ENCODE data around the gene ABCA10. TPM values are rescaled to one million over a fixed set of nuclear protein-coding genes. Genes with fewer than 3 reads are reported as not detected.

Gene ABCA10
- total RNA-seq, 1 donor from 2014 or later: 0.50 TPM

GRCh38 chr17:69192754-69193153 lies 35.9 kb downstream of the ABCA10 start:
- H3K36me3 Mint-ChIP-seq (ENCODE audit: low read depth): no peaks in the 10 kb centered on the region

GRCh38 chr17:69188796-69189195 lies 39.8 kb downstream of the ABCA10 start:
- Mint-ChIP-seq H3K4me3 (ENCODE audit: unreplicated experiment) (no peak overlapping the region), H3K4me1 (ENCODE audit: low read depth) (no peaks in the 10 kb centered on the region), H3K9me3 (ENCODE audit: low read depth) (no peaks in the 10 kb centered on the region), H3K27ac (ENCODE audit: unreplicated experiment) (no peak overlapping the region), H3K27me3 (ENCODE audit: low read depth) (no peaks in the 10 kb centered on the region), H3K36me3 (ENCODE audit: low read depth) (no peaks in the 10 kb centered on the region)
- TF ChIP-seq CTCF (IDR thresholded peaks at IDR 0.05): no peak
- DNase-seq (ENCODE audit: low spot score): no peak

More at GRCh38 chr17:69192754-69193153, 35.9 kb downstream of the ABCA10 start:
- Mint-ChIP-seq H3K4me3 (ENCODE audit: unreplicated experiment) (no peak overlapping the region), H3K27ac (ENCODE audit: unreplicated experiment) (no peak overlapping the region), H3K9me3 (ENCODE audit: low read depth) (no peaks in the 10 kb centered on the region), H3K4me1 (ENCODE audit: low read depth) (no peaks in the 10 kb centered on the region), H3K27me3 (ENCODE audit: low read depth) (no peaks in the 10 kb centered on the region)
- no peak for TF ChIP-seq CTCF (IDR thresholded peaks at IDR 0.05)
- DNase-seq (ENCODE audit: low spot score): no peak

GRCh38 chr17:69188064-69188463 lies 40.6 kb downstream of the ABCA10 start:
- DNase-seq (ENCODE audit: low spot score): no peak
- no peaks in the 10 kb centered on the region for H3K9me3 Mint-ChIP-seq (ENCODE audit: low read depth)
- H3K36me3 Mint-ChIP-seq (ENCODE audit: low read depth): no peaks in the 10 kb centered on the region
- no peaks in the 10 kb centered on the region for H3K27me3 Mint-ChIP-seq (ENCODE audit: low read depth)
- no peak overlapping the region for H3K27ac Mint-ChIP-seq (ENCODE audit: unreplicated experiment)
- H3K4me1 Mint-ChIP-seq (ENCODE audit: low read depth): no peaks in the 10 kb centered on the region
- no peak overlapping the region for H3K4me3 Mint-ChIP-seq (ENCODE audit: unreplicated experiment)
- TF ChIP-seq CTCF (IDR thresholded peaks at IDR 0.05): no peak

- Mint-ChIP-seq H3K27ac (ENCODE audit: unreplicated experiment) (no peak overlapping the region), H3K4me3 (ENCODE audit: unreplicated experiment) (no peak overlapping the region), H3K27me3 (ENCODE audit: low read depth) (no peaks in the 10 kb centered on the region), H3K9me3 (ENCODE audit: low read depth) (no peaks in the 10 kb centered on the region), H3K36me3 (ENCODE audit: low read depth) (no peaks in the 10 kb centered on the region), H3K4me1 (ENCODE audit: low read depth) (no peaks in the 10 kb centered on the region)
- TF ChIP-seq CTCF (IDR thresholded peaks at IDR 0.05): no peak
- no peak for DNase-seq (ENCODE audit: low spot score)
These were observed 41.3 kb downstream of the ABCA10 start for GRCh38 chr17:69187294-69187693.

GRCh38 chr17:69179227-69179952 lies 49.2 kb downstream of the ABCA10 start:
- Mint-ChIP-seq H3K27me3 (ENCODE audit: low read depth) (no peaks in the 10 kb centered on the region), H3K4me3 (ENCODE audit: unreplicated experiment) (no peak overlapping the region), H3K36me3 (ENCODE audit: low read depth) (no peaks in the 10 kb centered on the region), H3K27ac (ENCODE audit: unreplicated experiment) (no peak overlapping the region), H3K4me1 (ENCODE audit: low read depth) (peaks cover 10% of the 10 kb centered on the region), H3K9me3 (ENCODE audit: low read depth) (no peaks in the 10 kb centered on the region)
- no peak for TF ChIP-seq CTCF (IDR thresholded peaks at IDR 0.05)
- DNase-seq (ENCODE audit: low spot score): no peak

Measured in chondrocyte (in vitro differentiated cells).